Neural crest cell (in vitro differentiated cells): ENCODE measurements around the gene ACTL7A. TPM values are rescaled to one million over a fixed set of nuclear protein-coding genes. Genes with fewer than 3 reads are reported as not detected.

ENCODE experiments used
- DNase-seq: peaks from one replicate; pipeline ENCODE4 v3.0.0; 2021; ENCODE audit warnings: low read depth, mixed read lengths, low spot score
- H3K27ac Mint-ChIP-seq: one replicate; pipeline ENCODE4 v1.8.0; 2021; ENCODE audit warnings: mild to moderate bottlenecking, mixed read lengths; ENCODE audit not compliant: unreplicated experiment
- H3K27me3 Mint-ChIP-seq: 2 replicates; pipeline ENCODE4 v1.8.0; 2021; ENCODE audit warnings: low read depth, mild to moderate bottlenecking, mixed read lengths
- H3K36me3 Mint-ChIP-seq: 2 replicates; pipeline ENCODE4 v1.8.0; 2021; ENCODE audit warnings: low read depth, mild to moderate bottlenecking, mixed read lengths
- H3K4me1 Mint-ChIP-seq: 2 replicates; pipeline ENCODE4 v1.8.0; 2021; ENCODE audit warnings: mixed read lengths
- H3K4me3 Mint-ChIP-seq: one replicate; pipeline ENCODE4 v1.8.0; 2021; ENCODE audit warnings: mild to moderate bottlenecking, mixed read lengths
- H3K9me3 Mint-ChIP-seq: 2 replicates; pipeline ENCODE4 v1.8.0; 2021; ENCODE audit warnings: mixed read lengths
- total RNA-seq: library from RNA; stranded (reverse); gene quantifications from 2 replicates; pipeline ENCODE4 v1.2.1, GENCODE V29; 2021
- TF ChIP-seq, protein P1 (sequence below): fragments of 200-600 bp; sonication (generic); conservative IDR thresholded peaks from 2 replicates; pipeline ENCODE4 v1.5.0; 2021; ENCODE audit warnings: antibody characterized with exemption, mild to moderate bottlenecking

ACTL7A gene
- total RNA-seq, 1 donor from 2014 or later = not detected

DNA sequence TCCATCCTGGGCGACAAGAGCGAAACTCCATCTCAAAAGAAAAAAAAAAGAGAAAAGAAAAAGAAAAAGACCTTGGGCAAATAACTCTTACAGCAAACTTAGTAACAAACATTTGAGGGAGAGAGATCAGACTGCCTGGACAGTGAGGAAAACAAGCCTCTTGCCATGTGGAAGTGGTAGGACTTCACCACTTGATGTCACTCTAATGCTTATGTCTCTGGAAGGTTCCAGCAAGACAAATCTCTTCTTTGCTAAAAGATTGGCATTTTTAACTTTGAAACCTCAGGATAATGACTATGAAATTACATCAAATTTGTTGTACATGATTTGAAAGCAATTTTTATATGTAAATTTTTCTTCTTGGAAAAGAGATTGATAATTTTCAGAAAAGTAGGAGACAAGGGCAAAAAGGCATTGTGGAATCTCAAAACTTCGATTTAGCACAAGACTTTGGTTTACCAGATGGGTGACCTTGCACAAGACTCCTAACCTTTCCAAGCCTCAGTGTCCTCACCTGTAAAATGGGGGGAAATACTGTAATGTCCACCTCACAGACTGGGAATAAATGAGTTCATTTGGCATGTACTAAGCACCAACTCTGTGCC is 11.7 kb upstream of the ACTL7A start:
- Mint-ChIP-seq H3K4me1 (no peaks in the 10 kb centered on the region), H3K36me3 (no peaks in the 10 kb centered on the region), H3K9me3 (no peaks in the 10 kb centered on the region), H3K27ac (no peak overlapping the region), H3K4me3 (no peak overlapping the region), H3K27me3 (no peaks in the 10 kb centered on the region)
- no peak for DNase-seq
- TF ChIP-seq, protein P1, sequence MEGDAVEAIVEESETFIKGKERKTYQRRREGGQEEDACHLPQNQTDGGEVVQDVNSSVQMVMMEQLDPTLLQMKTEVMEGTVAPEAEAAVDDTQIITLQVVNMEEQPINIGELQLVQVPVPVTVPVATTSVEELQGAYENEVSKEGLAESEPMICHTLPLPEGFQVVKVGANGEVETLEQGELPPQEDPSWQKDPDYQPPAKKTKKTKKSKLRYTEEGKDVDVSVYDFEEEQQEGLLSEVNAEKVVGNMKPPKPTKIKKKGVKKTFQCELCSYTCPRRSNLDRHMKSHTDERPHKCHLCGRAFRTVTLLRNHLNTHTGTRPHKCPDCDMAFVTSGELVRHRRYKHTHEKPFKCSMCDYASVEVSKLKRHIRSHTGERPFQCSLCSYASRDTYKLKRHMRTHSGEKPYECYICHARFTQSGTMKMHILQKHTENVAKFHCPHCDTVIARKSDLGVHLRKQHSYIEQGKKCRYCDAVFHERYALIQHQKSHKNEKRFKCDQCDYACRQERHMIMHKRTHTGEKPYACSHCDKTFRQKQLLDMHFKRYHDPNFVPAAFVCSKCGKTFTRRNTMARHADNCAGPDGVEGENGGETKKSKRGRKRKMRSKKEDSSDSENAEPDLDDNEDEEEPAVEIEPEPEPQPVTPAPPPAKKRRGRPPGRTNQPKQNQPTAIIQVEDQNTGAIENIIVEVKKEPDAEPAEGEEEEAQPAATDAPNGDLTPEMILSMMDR = no peak

- Mint-ChIP-seq H3K4me1 (no peaks in the 10 kb centered on the region), H3K9me3 (no peaks in the 10 kb centered on the region), H3K27me3 (no peaks in the 10 kb centered on the region), H3K4me3 (no peak overlapping the region), H3K27ac (no peak overlapping the region), H3K36me3 (no peaks in the 10 kb centered on the region)
- no peak for DNase-seq
- TF ChIP-seq, protein P1 = no peak
Observed at GRCh38 chr9:108851138-108851537, 10.9 kb upstream of the ACTL7A start.

- DNase-seq = no peak
- TF ChIP-seq, protein P1 = no peak
- no peak overlapping the region for H3K27ac Mint-ChIP-seq
- H3K36me3 Mint-ChIP-seq = no peaks in the 10 kb centered on the region
- no peaks in the 10 kb centered on the region for H3K9me3 Mint-ChIP-seq
- no peaks in the 10 kb centered on the region for H3K4me1 Mint-ChIP-seq
- no peak overlapping the region for H3K4me3 Mint-ChIP-seq
- no peaks in the 10 kb centered on the region for H3K27me3 Mint-ChIP-seq
Observed at GRCh38 chr9:108852079-108852478, 10.0 kb upstream of the ACTL7A start.

DNA sequence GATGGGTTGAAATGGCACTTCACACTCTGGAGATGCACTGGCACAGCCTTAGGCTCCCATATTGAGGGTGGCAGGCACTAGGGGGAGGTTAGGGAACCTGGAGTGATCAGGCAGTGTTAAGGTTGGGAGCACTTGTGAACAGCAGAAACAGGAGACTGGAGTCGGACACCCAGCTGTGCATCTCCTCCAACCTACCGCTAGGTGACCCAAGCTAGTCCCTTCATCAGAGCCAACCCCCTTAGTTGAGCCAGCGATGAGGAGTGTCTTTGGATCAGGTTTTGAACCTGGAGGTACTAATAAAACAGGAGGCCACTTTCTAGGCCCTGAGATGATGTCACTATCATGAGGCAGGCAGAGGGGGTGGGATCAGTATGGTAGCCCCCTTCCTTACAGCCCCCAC is 8.0 kb upstream of the ACTL7A start:
- Mint-ChIP-seq H3K27ac (no peak overlapping the region), H3K4me1 (no peaks in the 10 kb centered on the region), H3K9me3 (no peaks in the 10 kb centered on the region), H3K36me3 (no peaks in the 10 kb centered on the region), H3K27me3 (no peaks in the 10 kb centered on the region), H3K4me3 (no peak overlapping the region)
- DNase-seq = no peak
- TF ChIP-seq, protein P1 = no peak

- no peaks in the 10 kb centered on the region for H3K4me1 Mint-ChIP-seq
Observed at GRCh38 chr9:108854641-108855528, 7.2 kb upstream of the ACTL7A start.

More at GRCh38 chr9:108854641-108855528, 7.2 kb upstream of the ACTL7A start:
- Mint-ChIP-seq H3K27me3 (no peaks in the 10 kb centered on the region), H3K36me3 (no peaks in the 10 kb centered on the region), H3K9me3 (no peaks in the 10 kb centered on the region), H3K4me3 (no peak overlapping the region), H3K27ac (no peak overlapping the region)
- TF ChIP-seq, protein P1 = no peak
- DNase-seq = no peak
